ENCODE results near the gene TMTC2. TPM values are rescaled to one million over a fixed set of nuclear protein-coding genes. Genes with fewer than 3 reads are reported as not detected.

TMTC2 gene
- total RNA-seq, 1 donor from 2014 or later: 37.9 TPM

GRCh38 chr12:82877963-82878362, 191.3 kb downstream of the TMTC2 start:
- no peak for TF ChIP-seq CTCF (IDR thresholded peaks at IDR 0.05)
- ATAC-seq (no peak), DNase-seq (no peak)
- Histone ChIP-seq H3K4me3 (no peak overlapping the region), H3K4me1 (no peaks in the 10 kb centered on the region), H3K27ac (no peak overlapping the region), H3K36me3 (no peaks in the 10 kb centered on the region), H3K27me3 (no peaks in the 10 kb centered on the region), H3K9me3 (no peaks in the 10 kb centered on the region)
- intact Hi-C loops (cut with DNase I): no loop called here

GRCh38 chr12:82880442-82880901, 193.8 kb downstream of the TMTC2 start:
- H3K36me3 ChIP-seq: no peaks in the 10 kb centered on the region
- DNase-seq: no peak
- no peaks in the 10 kb centered on the region for H3K27me3 ChIP-seq
- no peaks in the 10 kb centered on the region for H3K4me1 ChIP-seq
- H3K27ac ChIP-seq: no peak overlapping the region
- no peaks in the 10 kb centered on the region for H3K9me3 ChIP-seq
- ATAC-seq: no peak
- no peak for TF ChIP-seq CTCF (IDR thresholded peaks at IDR 0.05)
- intact Hi-C loops (cut with DNase I): no loop called here
- no peak overlapping the region for H3K4me3 ChIP-seq

- Histone ChIP-seq H3K9me3 (no peaks in the 10 kb centered on the region), H3K36me3 (no peaks in the 10 kb centered on the region), H3K4me1 (no peaks in the 10 kb centered on the region), H3K4me3 (no peak overlapping the region), H3K27me3 (no peaks in the 10 kb centered on the region), H3K27ac (no peak overlapping the region)
- no peak for DNase-seq
- intact Hi-C loops (cut with DNase I): no loop called here
- peak; percentile 38 for ATAC-seq
- no peak for TF ChIP-seq CTCF (IDR thresholded peaks at IDR 0.05)
Measured at GRCh38 chr12:82883394-82884355, 197.0 kb downstream of the TMTC2 start.

- TF ChIP-seq CTCF (IDR thresholded peaks at IDR 0.05): no peak
- Histone ChIP-seq H3K4me1 (no peaks in the 10 kb centered on the region), H3K9me3 (no peaks in the 10 kb centered on the region), H3K36me3 (no peaks in the 10 kb centered on the region), H3K27me3 (no peaks in the 10 kb centered on the region), H3K4me3 (no peak overlapping the region), H3K27ac (no peak overlapping the region)
- DNase-seq (no peak), ATAC-seq (no peak)
- intact Hi-C loops (cut with DNase I): no loop called here
Measured at GRCh38 chr12:82886671-82887340, 200.1 kb downstream of the TMTC2 start.

GRCh38 chr12:82893896-82894295, 207.2 kb downstream of the TMTC2 start:
- TF ChIP-seq CTCF (IDR thresholded peaks at IDR 0.05): no peak
- Histone ChIP-seq H3K36me3 (no peaks in the 10 kb centered on the region), H3K9me3 (no peaks in the 10 kb centered on the region)

More at GRCh38 chr12:82893896-82894295, 207.2 kb downstream of the TMTC2 start:
- Histone ChIP-seq H3K4me3 (no peak overlapping the region), H3K4me1 (no peaks in the 10 kb centered on the region), H3K27ac (no peak overlapping the region), H3K27me3 (no peaks in the 10 kb centered on the region)
- peak; percentile 44 for ATAC-seq
- DNase-seq: no peak
- intact Hi-C loops (cut with DNase I): no loop called here

Data from upper lobe of right lung (tissue), 1 donor.